ENCODE measurements around the gene ATP9A. TPM values are rescaled to one million over a fixed set of nuclear protein-coding genes. Genes with fewer than 3 reads are reported as not detected.

Gene ATP9A
- total and polyA plus RNA-seq, 10 of the 15 experiments (the other 5 are each of a cell fraction or from before 2014, with no cell fraction given), result 0.03 to 0.81 (median 0.14) TPM

GRCh38 chr20:51651921-51652549 is 116.2 kb downstream of the ATP9A start:
- Histone ChIP-seq H3K4me1 (ENCODE audit: control insufficient read depth, insufficient read depth, low read length) (no peaks in the 10 kb centered on the region), H3K9me3 (replicated peaks; ENCODE audit: control insufficient read depth, insufficient read depth, low read length) (no peaks in the 10 kb centered on the region), H2AFZ (ENCODE audit: control insufficient read depth, low read depth, low read length) (no peak overlapping the region), H3K79me2 (ENCODE audit: control insufficient read depth, insufficient read depth, low read length) (no peaks in the 10 kb centered on the region), H3K9ac (ENCODE audit: control insufficient read depth, insufficient read depth, low read length) (no peak overlapping the region), H4K20me1 (ENCODE audit: control insufficient read depth, insufficient read depth) (no peaks in the 10 kb centered on the region), H3K4me2 (ENCODE audit: control insufficient read depth, insufficient read depth) (no peak overlapping the region), H3K36me3 (ENCODE audit: control insufficient read depth in 2 of 2, insufficient read depth in 2 of 2, low read length in 1 of 2) (no peaks in the 10 kb centered on the region), H3K4me3 (no peak overlapping the region), H3K27me3 (replicated peaks in 1 of 2; ENCODE audit: control insufficient read depth in 2 of 2, insufficient read depth in 2 of 2, low read length in 1 of 2) (no peaks in the 10 kb centered on the region; a peak in 1 of 4 replicates), H3K27ac (ENCODE audit: control insufficient read depth, insufficient read depth) (no peak overlapping the region)
- RAD21 ChIA-PET (ENCODE audit: unreplicated experiment), result no interaction called here
- ATAC-seq (no peak), DNase-seq (ENCODE audit: low read depth, low spot score) (no peak), FAIRE-seq (no peak)
- intact Hi-C loops (cut with micrococcal nuclease; ENCODE audit: unreplicated experiment) (no loop called here), in situ Hi-C loops (cut with MboI) (no loop called here)
- BruUV-seq (replicated peaks), result no TSS peak
- WGBS (ENCODE audit: insufficient coverage, insufficient replicate concordance, low lambda C conversion rate, missing lambda C conversion rate), result 44% methylated on average over 12 of the region's 12 CpGs
- CTCF ChIA-PET, result no interaction called here
- POLR2A ChIA-PET, result no interaction called here
- SMC1A ChIA-PET (ENCODE audit: uncharacterized antibody, unreplicated experiment), result no interaction called here
- TF ChIP-seq CBX5 (IDR thresholded peaks at IDR 0.05; ENCODE audit: low read depth) (no peak), ATF3 (IDR thresholded peaks at IDR 0.05; ENCODE audit: borderline replicate concordance, extremely low read depth, low read depth, low read length) (no peak), ASH2L (IDR thresholded peaks at IDR 0.05; ENCODE audit: borderline replicate concordance, low read depth) (no peak), SPI1 (IDR thresholded peaks at IDR 0.05; ENCODE audit: borderline replicate concordance, insufficient read depth, low read depth, low read length) (no peak), BCL11A (IDR thresholded peaks at IDR 0.05; ENCODE audit: low read depth, low read length) (no peak), IKZF1 (conservative IDR thresholded peaks at IDR 0.05) (no peak), FOS (IDR thresholded peaks at IDR 0.05; ENCODE audit: borderline replicate concordance, extremely low read depth, insufficient read length) (no peak), EZH2 (IDR thresholded peaks at IDR 0.05; ENCODE audit: borderline replicate concordance, control insufficient read depth, low read depth, low read length) (no peak), RAD21 (IDR thresholded peaks at IDR 0.05; ENCODE audit: insufficient read depth, low read depth, low read length) (no peak), IKZF2 (IDR thresholded peaks at IDR 0.05) (no peak), USF2 (IDR thresholded peaks at IDR 0.05; ENCODE audit: borderline replicate concordance, low read depth, low read length) (no peak), ETV6 (conservative IDR thresholded peaks at IDR 0.05 in 1 of 2, IDR thresholded peaks at IDR 0.05 in 1 of 2; ENCODE audit: borderline replicate concordance in 1 of 2, low read depth in 1 of 2) (no peak), WRNIP1 (IDR thresholded peaks at IDR 0.05; ENCODE audit: borderline replicate concordance, low read depth, low read length) (no peak), E2F4 (IDR thresholded peaks at IDR 0.05; ENCODE audit: low read depth, low read length) (no peak), PRDM15 (CRISPR knock-in tag; IDR thresholded peaks at IDR 0.05) (no peak), MTA2 (IDR thresholded peaks at IDR 0.05; ENCODE audit: low read depth) (no peak)

Measured in GM12878 (cell line).